IMR-90 (cell line): Measurements from ENCODE around the gene PTPRN2. TPM values are rescaled to one million over a fixed set of nuclear protein-coding genes. Genes with fewer than 3 reads are reported as not detected.

ENCODE experiments used
- ATAC-seq: fragments of 200-7000 bp; cut with Tn5 transposase; 2 replicates; pipeline ENCODE4 v1.9.1; 2020; ENCODE audit warnings: low read depth, mild to moderate bottlenecking, moderate library complexity
- BruUV-seq: library from RNA; stranded (reverse); fragments of 400-500 nt; replicated peaks from 2 replicates; lab custom pipeline; 2021; lab: Mats Ljungman, UMichigan
- CTCF ChIA-PET: fragments of 300-600 bp; formaldehyde crosslinking; extraction: SDS; loops from one replicate; lab custom pipeline; 2021; ENCODE audit warnings: antibody characterized with exemption; lab: Yijun Ruan, JAX
- POLR2A ChIA-PET: fragments of 300-600 bp; sonication (Branson Sonifier 250); formaldehyde crosslinking; loops from one replicate; lab custom pipeline; 2022; ENCODE audit warnings: antibody characterized with exemption; ENCODE audit not compliant: unreplicated experiment; lab: Charles Lee
- DNase-seq: peaks from one replicate; pipeline ENCODE4 v3.0.0; 2013
- H2AFZ ChIP-seq: replicated peaks from 2 replicates; pipeline ENCODE3; 2013; ENCODE audit warnings: low read length, mild to moderate bottlenecking; ENCODE audit not compliant: poor library complexity
- H2AK5ac ChIP-seq: 2 replicates; pipeline ENCODE4 v1.6.1; 2013; ENCODE audit warnings: low read depth, low read length, inconsistent platforms
- H2AK9ac ChIP-seq: replicated peaks from 2 replicates; pipeline ENCODE3; 2013; ENCODE audit warnings: mild to moderate bottlenecking, low read depth, low read length, moderate library complexity; ENCODE audit not compliant: poor library complexity
- H2BK120ac ChIP-seq: 2 replicates; pipeline ENCODE4 v1.6.1; 2013; ENCODE audit warnings: low read depth, low read length, inconsistent platforms
- H2BK15ac ChIP-seq: 3 replicates; pipeline ENCODE4 v1.6.1; 2013; ENCODE audit warnings: low read depth, low read length, inconsistent platforms
- H2BK20ac ChIP-seq: 2 replicates; pipeline ENCODE4 v1.6.1; 2013; ENCODE audit warnings: low read depth, mild to moderate bottlenecking, inconsistent platforms, low read length, moderate library complexity
- H2BK5ac ChIP-seq: 2 replicates; pipeline ENCODE4 v1.6.1; 2013; ENCODE audit warnings: mild to moderate bottlenecking, low read depth, low read length, inconsistent platforms; ENCODE audit not compliant: poor library complexity, severe bottlenecking
- H3K14ac ChIP-seq: replicated peaks from 2 replicates; pipeline ENCODE4 v1.6.1; 2013; ENCODE audit warnings: low read depth, low read length, inconsistent platforms
- H3K18ac ChIP-seq: 2 replicates; pipeline ENCODE4 v1.6.1; 2013; ENCODE audit warnings: low read depth, low read length, control low read depth
- H3K23ac ChIP-seq: 2 replicates; pipeline ENCODE4 v1.6.1; 2013; ENCODE audit warnings: low read depth, low read length, inconsistent platforms
- H3K27ac ChIP-seq: 2 replicates; pipeline ENCODE4 v1.5.1; 2013; ENCODE audit warnings: mild to moderate bottlenecking, control low read depth, low read length; ENCODE audit not compliant: insufficient read depth
- H3K27me3 ChIP-seq: 2 replicates; pipeline ENCODE4 v1.6.1; 2013; ENCODE audit warnings: low read length; ENCODE audit not compliant: control insufficient read depth, insufficient read depth
- H3K36me3 ChIP-seq: 2 replicates; pipeline ENCODE4 v1.6.1; 2013; ENCODE audit warnings: low read length, mixed read lengths; ENCODE audit not compliant: control insufficient read depth, insufficient read depth
- H3K4ac ChIP-seq: 2 replicates; pipeline ENCODE4 v1.6.1; 2013; ENCODE audit warnings: low read depth, low read length, inconsistent platforms
- H3K4me1 ChIP-seq: 2 replicates; pipeline ENCODE4 v1.6.1; 2013; ENCODE audit warnings: low read length, mixed read lengths; ENCODE audit not compliant: control insufficient read depth, insufficient read depth
- H3K4me2 ChIP-seq: 2 replicates; pipeline ENCODE4 v1.6.1; 2013; ENCODE audit warnings: low read depth, mild to moderate bottlenecking, control low read depth, low read length, moderate library complexity
- H3K4me3 ChIP-seq: 2 replicates; pipeline ENCODE4 v1.5.1; 2013; ENCODE audit warnings: low read depth, mild to moderate bottlenecking, control low read depth, low read length, moderate library complexity; ENCODE audit not compliant: insufficient read depth
- H3K56ac ChIP-seq: 2 replicates; pipeline ENCODE4 v1.6.1; 2013; ENCODE audit warnings: low read length, inconsistent platforms; ENCODE audit not compliant: insufficient read depth; ENCODE audit errors: extremely low read depth
- H3K79me1 ChIP-seq, 2 experiments: 2 replicates each; pipeline ENCODE4 v1.6.1; 2013; ENCODE audit warnings: low read length in 2 of 2, inconsistent platforms in 1 of 2, low read depth in 1 of 2
- H3K9ac ChIP-seq: 2 replicates; pipeline ENCODE4 v1.6.1; 2013; ENCODE audit warnings: low read depth, low read length, control low read depth
- H3K9me1 ChIP-seq: 2 replicates; pipeline ENCODE4 v1.6.1; 2013; ENCODE audit warnings: low read length, inconsistent platforms; ENCODE audit not compliant: insufficient read depth
- H3K9me3 ChIP-seq: 2 replicates; pipeline ENCODE4 v1.6.1; 2013; ENCODE audit warnings: low read length; ENCODE audit not compliant: control insufficient read depth, insufficient read depth
- H4K20me1 ChIP-seq: 2 replicates; pipeline ENCODE4 v1.6.1; 2013; ENCODE audit warnings: low read length, inconsistent platforms; ENCODE audit not compliant: insufficient read depth
- H4K5ac ChIP-seq: 2 replicates; pipeline ENCODE4 v1.6.1; 2013; ENCODE audit warnings: mild to moderate bottlenecking, low read depth, low read length, control low read depth
- H4K8ac ChIP-seq, 2 experiments: 2 replicates each; pipeline ENCODE4 v1.6.1; 2013; ENCODE audit warnings: low read depth in 2 of 2, low read length in 2 of 2, control low read depth in 1 of 2, inconsistent platforms in 1 of 2
- H4K91ac ChIP-seq: 2 replicates; pipeline ENCODE4 v1.6.1; 2013; ENCODE audit warnings: low read depth, low read length, inconsistent platforms; ENCODE audit not compliant: insufficient read depth
- BHLHE40 ChIP-seq: fragments of 150-350 bp; IDR thresholded peaks from 2 replicates; pipeline ENCODE4 v1.6.1; 2016; ENCODE audit warnings: mild to moderate bottlenecking, low read depth, low read length
- CHD1 ChIP-seq: IDR thresholded peaks from 2 replicates; pipeline ENCODE4 v1.6.1; 2012; ENCODE audit warnings: low read depth, low read length, improper control_type of control experiment
- FOS ChIP-seq: fragments of 150-350 bp; IDR thresholded peaks from 2 replicates; pipeline ENCODE4 v1.6.1; 2016; ENCODE audit warnings: low read depth, low read length
- MXI1 ChIP-seq: IDR thresholded peaks from 2 replicates; pipeline ENCODE4 v1.6.1; 2012; ENCODE audit warnings: low read depth, mild to moderate bottlenecking, low read length, moderate library complexity, borderline replicate concordance
- NFE2L2 ChIP-seq: fragments of 150-350 bp; IDR thresholded peaks from 2 replicates; pipeline ENCODE4 v1.6.1; 2016; ENCODE audit warnings: low read depth, mild to moderate bottlenecking, low read length
- POLR2A ChIP-seq: IDR thresholded peaks from 2 replicates; pipeline ENCODE4 v1.6.1; 2012; ENCODE audit warnings: mild to moderate bottlenecking, low read depth, low read length
- RAD21 ChIP-seq: IDR thresholded peaks from 2 replicates; pipeline ENCODE4 v1.6.1; 2012; ENCODE audit warnings: low read length, improper control_type of control experiment
- RCOR1 ChIP-seq: IDR thresholded peaks from 2 replicates; pipeline ENCODE4 v1.6.1; 2012; ENCODE audit warnings: mild to moderate bottlenecking, low read length, improper control_type of control experiment; ENCODE audit not compliant: insufficient replicate concordance
- RFX5 ChIP-seq: IDR thresholded peaks from 2 replicates; pipeline ENCODE4 v1.8.0; 2012; ENCODE audit warnings: low read depth, mild to moderate bottlenecking, low read length, moderate library complexity
- WGBS, 2 experiments: methylation state at CpG; one replicate each; pipeline versions ENCODE4 v1.1.5 to v1.1.7; 2013; ENCODE audit warnings: missing lambda C conversion rate in 2 of 2; ENCODE audit not compliant: insufficient read length in 1 of 2; ENCODE audit errors: extremely low coverage in 2 of 2; 5-methylcytosine and 5-hydroxymethylcytosine counted together
- dilution Hi-C: fragments of 300-500 bp; cut with HindIII; formaldehyde crosslinking; loops from one replicate; pipeline ENCODE4 v1.14.3; 2018; ENCODE audit warnings: low sequenced_read_pairs; ENCODE audit not compliant: unreplicated experiment
- in situ Hi-C: fragments of 300-500 bp; cut with MboI; formaldehyde crosslinking; loops from 3 replicates; pipeline ENCODE4 v1.14.3; 2019; ENCODE audit warnings: low sequenced_read_pairs, inconsistent platforms, mixed read lengths
- intact Hi-C: fragments of 100-400 bp; cut with micrococcal nuclease; formaldehyde crosslinking; loops from 2 replicates; pipeline ENCODE4 v1.10.0; 2022
- polyA plus RNA-seq, 3 experiments: library from polyadenylated mRNA; depleted of rRNA; stranded (reverse); fragments of >200 nt; gene quantifications; 2 replicates each; pipeline ENCODE4 v1.2.3, GENCODE V29; 2012; ENCODE audit warnings: low replicate concordance in 1 of 3
- total RNA-seq: library from RNA; depleted of rRNA; stranded (reverse); fragments of >200 nt; gene quantifications from 2 replicates; pipeline ENCODE4 v1.2.3, GENCODE V29; 2012
- TF ChIP-seq, protein P1 (sequence below): fragments of 150-350 bp; IDR thresholded peaks from 2 replicates; pipeline ENCODE4 v1.6.1; 2017; ENCODE audit warnings: mild to moderate bottlenecking, antibody characterized with exemption, low read length, low read depth
- TF ChIP-seq, protein P2 (sequence below): conservative IDR thresholded peaks from 2 replicates; pipeline ENCODE4 v1.5.1; 2012; ENCODE audit warnings: mild to moderate bottlenecking, low read depth, low read length, improper control_type of control experiment

PTPRN2 gene
- total and polyA plus RNA-seq, 2 of the 4 experiments (the other 2 are of a cell fraction): 0.03 TPM; not detected in 1

DNA sequence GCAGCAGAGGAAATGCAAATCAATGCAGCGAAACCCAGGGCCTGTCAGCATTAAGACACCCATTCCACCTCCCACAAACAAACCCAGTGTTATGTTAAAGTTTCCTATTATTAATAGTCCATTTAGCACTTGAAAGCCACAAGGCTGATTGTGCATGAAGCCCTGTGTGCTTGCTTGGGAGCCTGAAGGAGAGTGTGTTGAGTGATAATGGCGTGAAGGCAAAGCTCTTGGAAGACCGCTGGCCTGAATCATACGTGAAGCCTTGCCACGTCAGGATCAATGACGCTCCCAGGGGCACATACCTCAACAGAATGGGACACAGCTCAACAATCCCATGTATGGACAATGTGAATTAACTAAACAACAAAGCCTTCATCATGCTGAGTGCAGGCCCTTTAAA lies 25.1 kb downstream of the PTPRN2 start (continued):
- TF ChIP-seq NFE2L2 (no peak), CHD1 (no peak), RFX5 (no peak)

DNA sequence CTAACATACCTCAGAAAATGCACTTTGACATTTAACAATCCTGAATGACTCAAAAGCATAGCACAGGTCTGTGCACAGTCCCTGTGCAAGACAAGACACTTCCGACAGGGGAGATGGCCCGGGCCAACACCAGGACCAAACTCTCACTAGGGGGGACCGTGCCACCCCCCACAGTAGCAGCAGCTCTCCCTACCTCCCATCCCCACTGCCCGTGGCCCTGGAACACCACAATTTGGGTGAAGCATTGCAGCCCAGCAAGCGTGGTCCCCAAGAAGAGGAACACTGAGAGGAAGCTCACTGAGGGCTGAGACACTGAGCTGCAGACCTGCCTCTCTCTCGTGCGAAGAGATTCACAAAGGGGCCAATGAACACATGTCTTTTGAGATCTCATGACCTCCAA lies 26.0 kb downstream of the PTPRN2 start:
- Histone ChIP-seq H2BK120ac (no peak overlapping the region), H4K5ac (no peak overlapping the region), H3K4ac (no peak overlapping the region), H3K56ac (no peak overlapping the region), H3K14ac (no peak overlapping the region), H2BK20ac (no peak overlapping the region), H4K8ac (no peak overlapping the region), H3K18ac (no peak overlapping the region), H3K4me3 (no peak overlapping the region), H2AK9ac (no peak overlapping the region), H2BK15ac (no peak overlapping the region), H2AFZ (no peak overlapping the region), H4K20me1 (no peaks in the 10 kb centered on the region), H2AK5ac (no peak overlapping the region), H3K23ac (no peak overlapping the region), H3K27ac (no peak overlapping the region), H3K36me3 (no peaks in the 10 kb centered on the region), H3K4me2 (no peak overlapping the region), H3K9me3 (peaks cover 10% of the 10 kb centered on the region; the same call in 1 of the 2 replicates), H3K9ac (no peak overlapping the region), H3K4me1 (no peaks in the 10 kb centered on the region), H3K79me1 (no peaks in the 10 kb centered on the region), H3K27me3 (no peaks in the 10 kb centered on the region), H3K9me1 (no peaks in the 10 kb centered on the region), H4K91ac (no peak overlapping the region), H2BK5ac (no peak overlapping the region)
- TF ChIP-seq MXI1: no peak
- TF ChIP-seq, protein P1, sequence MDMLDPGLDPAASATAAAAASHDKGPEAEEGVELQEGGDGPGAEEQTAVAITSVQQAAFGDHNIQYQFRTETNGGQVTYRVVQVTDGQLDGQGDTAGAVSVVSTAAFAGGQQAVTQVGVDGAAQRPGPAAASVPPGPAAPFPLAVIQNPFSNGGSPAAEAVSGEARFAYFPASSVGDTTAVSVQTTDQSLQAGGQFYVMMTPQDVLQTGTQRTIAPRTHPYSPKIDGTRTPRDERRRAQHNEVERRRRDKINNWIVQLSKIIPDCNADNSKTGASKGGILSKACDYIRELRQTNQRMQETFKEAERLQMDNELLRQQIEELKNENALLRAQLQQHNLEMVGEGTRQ: no peak
- TF ChIP-seq, protein P2, sequence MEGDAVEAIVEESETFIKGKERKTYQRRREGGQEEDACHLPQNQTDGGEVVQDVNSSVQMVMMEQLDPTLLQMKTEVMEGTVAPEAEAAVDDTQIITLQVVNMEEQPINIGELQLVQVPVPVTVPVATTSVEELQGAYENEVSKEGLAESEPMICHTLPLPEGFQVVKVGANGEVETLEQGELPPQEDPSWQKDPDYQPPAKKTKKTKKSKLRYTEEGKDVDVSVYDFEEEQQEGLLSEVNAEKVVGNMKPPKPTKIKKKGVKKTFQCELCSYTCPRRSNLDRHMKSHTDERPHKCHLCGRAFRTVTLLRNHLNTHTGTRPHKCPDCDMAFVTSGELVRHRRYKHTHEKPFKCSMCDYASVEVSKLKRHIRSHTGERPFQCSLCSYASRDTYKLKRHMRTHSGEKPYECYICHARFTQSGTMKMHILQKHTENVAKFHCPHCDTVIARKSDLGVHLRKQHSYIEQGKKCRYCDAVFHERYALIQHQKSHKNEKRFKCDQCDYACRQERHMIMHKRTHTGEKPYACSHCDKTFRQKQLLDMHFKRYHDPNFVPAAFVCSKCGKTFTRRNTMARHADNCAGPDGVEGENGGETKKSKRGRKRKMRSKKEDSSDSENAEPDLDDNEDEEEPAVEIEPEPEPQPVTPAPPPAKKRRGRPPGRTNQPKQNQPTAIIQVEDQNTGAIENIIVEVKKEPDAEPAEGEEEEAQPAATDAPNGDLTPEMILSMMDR: no peak
- TF ChIP-seq CHD1: no peak
- TF ChIP-seq FOS: no peak
- no peak for TF ChIP-seq BHLHE40
- no peak for TF ChIP-seq RFX5
- TF ChIP-seq POLR2A: no peak
- no peak for TF ChIP-seq RCOR1
- TF ChIP-seq RAD21: no peak
- in situ Hi-C loops: no loop called here
- WGBS, 2 experiments: 35% methylated on average over 5 of the region's 7 CpGs; no CpG with 5 or more reads in 1 of the 2 experiments
- intact Hi-C loops: no loop called here
- dilution Hi-C loops: no loop called here
- CTCF ChIA-PET: no interaction called here
- ATAC-seq (no peak), DNase-seq (no peak)
- no TSS peak for BruUV-seq
- POLR2A ChIA-PET: no interaction called here
